Adrenal gland (tissue), 12 donors: Measurements from ENCODE around the gene NFIC. TPM values are rescaled to one million over a fixed set of nuclear protein-coding genes. Genes with fewer than 3 reads are reported as not detected.

Experiments used
- DNase-seq, 7 donors: peaks; one replicate each; pipeline ENCODE4 v3.0.0-alpha.2; 2019 to 2020
- H3K27ac ChIP-seq, 5 donors: fragments of 200-600 bp; sonication (generic) in 4 of 5; 1 replicate in 3 of 5; 2 replicates in 2 of 5; pipeline versions ENCODE4 v1.5.1 to v1.8.0; 2016 to 2020; ENCODE audit warnings: mild to moderate bottlenecking in 1 of 5
- H3K27me3 ChIP-seq: fragments of 200-600 bp; 2 replicates; pipeline ENCODE4 v1.8.0; 2021
- H3K36me3 ChIP-seq, 2 donors: fragments of 200-600 bp; replicated peaks in 1 of 2; 1 replicate in 1 of 2; 2 replicates in 1 of 2; pipeline versions ENCODE4 v1.5.1 to v1.8.0; 2018 to 2022
- H3K4me1 ChIP-seq, 2 donors: fragments of 200-600 bp; replicated peaks in 1 of 2; 1 replicate in 1 of 2; 2 replicates in 1 of 2; pipeline versions ENCODE4 v1.5.1 to v1.8.0; 2018 to 2021
- H3K4me3 ChIP-seq, 4 donors: fragments of 200-600 bp; sonication (generic) in 3 of 4; one replicate each; pipeline ENCODE4 v1.5.1; 2016 to 2018
- H3K9me3 ChIP-seq, 3 donors: fragments of 200-600 bp; sonication (generic) in 1 of 3; replicated peaks in 1 of 3; 1 replicate in 2 of 3; 2 replicates in 1 of 3; pipeline versions ENCODE4 v1.5.1 to v1.8.0; 2016 to 2021
- CTCF ChIP-seq, 6 experiments: fragments of 450-650 bp in 4 of 6; fragments of 200-600 bp in 2 of 6; sonication (generic) in 1 of 6; IDR thresholded peaks; 1 replicate in 5 of 6; 2 replicates in 1 of 6; pipeline versions ENCODE4 v1.5.1 to v1.8.0; 2016 to 2021; ENCODE audit warnings: antibody characterized with exemption in 6 of 6, mild to moderate bottlenecking in 2 of 6, moderate library complexity in 1 of 6
- POLR2A ChIP-seq, 2 donors: fragments of 450-650 bp; IDR thresholded peaks; one replicate each; pipeline ENCODE4 v1.6.1; 2017; ENCODE audit warnings: antibody characterized with exemption in 2 of 2, mild to moderate bottlenecking in 2 of 2, moderate library complexity in 1 of 2
- WGBS, 4 donors: extraction: QIAGEN DNeasy Blood & Tissue Kit in 2 of 4; methylation state at CpG; one replicate each; pipeline versions ENCODE4 v1.1.5 to v1.1.7; 2013 to 2017; 5-methylcytosine and 5-hydroxymethylcytosine counted together
- intact Hi-C, 2 donors: fragments of 100-400 bp; cut with DNase I; formaldehyde crosslinking; loops; one replicate each; pipeline versions ENCODE4 v1.14.1 to v1.15.0; 2022 to 2023
- polyA plus RNA-seq, 3 donors: library from polyadenylated mRNA; stranded (reverse); fragments of 200-250 nt in 2 of 3; fragments of 350-450 nt in 1 of 3; fragmentation: Illumina TruSeq in 1 of 3; extraction: RNeasy Lipid Tissue Mini Kit (QIAGEN cat#74804) in 1 of 3; gene quantifications; one replicate each; pipeline ENCODE4 v1.2.3, GENCODE V29; 2013 to 2014
- total RNA-seq, 9 donors: library from RNA; depleted of rRNA in 4 of 9; stranded (reverse); fragments of >200 nt in 4 of 9; fragments of 120-200 nt in 1 of 9; fragmentation: NEBNext Ultra II Directional in 1 of 9; extraction: Animal tissue kit (Norgen Biotek cat#: 25700) in 1 of 9; gene quantifications; one replicate each; pipeline versions ENCODE4 v1.1.0 to v1.2.4, GENCODE V29; 2013 to 2023
- donor health status: healthy with polysubstance abuse.
- donor health status: Bipolar disorder and iron deficiency.
- donor health status: DM: yes; HTN: yes; CAD: no.
- donor health status: DM: no; HTN: no; CAD: no.
- donor health status: DM: no; HTN: no; CAD: no.
- donor health status: DM: yes; HTN: yes; CAD: no.

The NFIC gene
- total and polyA plus RNA-seq, 12 donors: 3.5 to 329 (median 171) TPM

- no peak overlapping the region for H3K4me3 ChIP-seq
- peaks cover 0 to 11% of the 10 kb centered on the region in 2 donors for H3K36me3 ChIP-seq
- TF ChIP-seq CTCF (IDR thresholded peaks at IDR 0.05) (no peak), POLR2A (IDR thresholded peaks at IDR 0.05) (no peak)
- peak in 5 of 7 donors; percentile 53 to 72 (median 63) for DNase-seq
- H3K27ac ChIP-seq: peak overlapping the region; percentile 5 to 100 (median 80)
- WGBS, 4 donors: 31 to 60% (median 37%) methylated on average over 17 to 27 of the region's 27 CpGs
- intact Hi-C loops: no loop called here
- peaks cover 36 to 68% of the 10 kb centered on the region in 2 donors for H3K4me1 ChIP-seq
- H3K9me3 ChIP-seq: no peaks in the 10 kb centered on the region
- no peaks in the 10 kb centered on the region for H3K27me3 ChIP-seq
Observed at GRCh38 chr19:3407556-3408516, 41.5 kb downstream of the NFIC start.

GRCh38 chr19:3408996-3409345 lies 42.6 kb downstream of the NFIC start:
- TF ChIP-seq CTCF (IDR thresholded peaks at IDR 0.05): no peak
- Histone ChIP-seq H3K9me3 (no peaks in the 10 kb centered on the region), H3K4me3 (no peak overlapping the region), H3K4me1 (peaks cover 24 to 68% of the 10 kb centered on the region in 2 donors), H3K36me3 (peaks cover 0 to 11% of the 10 kb centered on the region in 2 donors), H3K27ac (peak overlapping the region; percentile 53 to 100 (median 80)), H3K27me3 (no peaks in the 10 kb centered on the region)
- intact Hi-C loops: no loop called here
- WGBS, 4 donors: 81 to 87% (median 85%) methylated on average over 11 of the region's 11 CpGs
- no peak for DNase-seq

- Histone ChIP-seq H3K4me1 (peaks cover 19 to 68% of the 10 kb centered on the region in 2 donors), H3K9me3 (no peaks in the 10 kb centered on the region), H3K27me3 (no peaks in the 10 kb centered on the region), H3K27ac (peak overlapping the region; percentile 53 to 100 (median 80)), H3K36me3 (peaks cover 0 to 11% of the 10 kb centered on the region in 2 donors), H3K4me3 (no peak overlapping the region)
- WGBS, 4 donors: 49 to 58% (median 52%) methylated on average over 17 to 30 of the region's 30 CpGs
- intact Hi-C loops: no loop called here
- no peak for TF ChIP-seq CTCF (IDR thresholded peaks at IDR 0.05)
- TF ChIP-seq POLR2A (IDR thresholded peaks at IDR 0.05): no peak
- DNase-seq: peak; percentile 55 to 90 (median 84)
Observed at GRCh38 chr19:3409346-3410064, 43.1 kb downstream of the NFIC start.

- peak overlapping the region in 1 of 5 donors; percentile 49 for H3K27ac ChIP-seq
- no peaks in the 10 kb centered on the region for H3K9me3 ChIP-seq
- H3K27me3 ChIP-seq: no peaks in the 10 kb centered on the region
- peaks cover 11 to 51% of the 10 kb centered on the region in 2 donors for H3K4me1 ChIP-seq
- intact Hi-C loops: no loop called here
- peaks cover 0 to 11% of the 10 kb centered on the region in 2 donors for H3K36me3 ChIP-seq
- WGBS, 4 donors: 72 to 82% (median 74%) methylated on average over 10 to 13 of the region's 13 CpGs
- no peak for DNase-seq
- TF ChIP-seq POLR2A (IDR thresholded peaks at IDR 0.05) (no peak), CTCF (IDR thresholded peaks at IDR 0.05) (no peak)
- no peak overlapping the region for H3K4me3 ChIP-seq
Observed at GRCh38 chr19:3411636-3412035, 45.3 kb downstream of the NFIC start.
